ENCODE data around the gene SH2D7. TPM values are rescaled to one million over a fixed set of nuclear protein-coding genes. Genes with fewer than 3 reads are reported as not detected.

The SH2D7 gene
- total and polyA plus RNA-seq, 2 donors (not counting 1 experiment from before 2014, with no cell fraction given): not detected

- Histone ChIP-seq H3K27me3 (replicated peaks in 1 of 4; ENCODE audit: control extremely low read depth in 1 of 4, control insufficient read depth in 3 of 4, insufficient read depth in 4 of 4, low read length in 3 of 4) (no peaks in the 10 kb centered on the region), H3K4me1 (ENCODE audit: control insufficient read depth in 2 of 2, insufficient read depth in 2 of 2, low read length in 2 of 2) (peaks cover 56 to 58% of the 10 kb centered on the region in 2 donors), H3K4me2 (replicated peaks; ENCODE audit: low read depth, low read length, poor library complexity, severe bottlenecking) (peak overlapping the region; percentile 54), H2AFZ (ENCODE audit: insufficient read depth, low read depth, low read length, poor library complexity, severe bottlenecking) (no peak overlapping the region), H3K9me3 (ENCODE audit: control extremely low read depth in 1 of 3, control insufficient read depth in 2 of 3, insufficient read depth in 1 of 3, low read length in 2 of 3) (no peaks in the 10 kb centered on the region), H3K36me3 (replicated peaks in 1 of 2; ENCODE audit: control extremely low read depth in 1 of 2, control insufficient read depth in 1 of 2, extremely low read depth in 1 of 2, insufficient read depth in 2 of 2, low read length in 1 of 2) (no peaks in the 10 kb centered on the region), H3K9ac (ENCODE audit: low read length) (peak overlapping the region; percentile 7), H3K79me2 (ENCODE audit: control insufficient read depth, insufficient read depth, low read length) (peaks cover 74% of the 10 kb centered on the region), H3K4me3 (ENCODE audit: control extremely low read depth in 1 of 5, extremely low read depth in 1 of 5, insufficient read depth in 1 of 5, low read depth in 2 of 5, low read length in 4 of 5) (peak overlapping the region in 1 of 5 experiments; percentile 26), H4K20me1 (ENCODE audit: control insufficient read depth, insufficient read depth, low read length, poor library complexity, severe bottlenecking) (no peaks in the 10 kb centered on the region), H3K27ac (ENCODE audit: low read length in 2 of 2) (peak overlapping the region; percentile 54 to 79)
- Mint-ChIP-seq H3K9me3 (ENCODE audit: insufficient read depth) (no peaks in the 10 kb centered on the region), H3K4me1 (peaks cover 66% of the 10 kb centered on the region), H3K27ac (peak overlapping the region; percentile 86), H3K27me3 (no peaks in the 10 kb centered on the region), H3K4me3 (peak overlapping the region; percentile 42)
- intact Hi-C loops (cut with micrococcal nuclease): loop anchor here (2.0 to 5.0 kb wide), 2 partner anchors 20 to 64 kb away; partner anchors contain the start of gene TBC1D2B
- TF ChIP-seq EZH2 (IDR thresholded peaks at IDR 0.05; ENCODE audit: borderline replicate concordance, insufficient read depth, low read depth, low read length, poor library complexity, severe bottlenecking) (no peak), CTCF (IDR thresholded peaks at IDR 0.05) (no peak)
- whole genome bisulfite sequencing (ENCODE audit: insufficient coverage): 0% methylated on average over 1 of the region's 2 CpGs
- ChIA-PET CTCF (interaction anchor here (0.6 to 5.0 kb wide), 6 partner anchors 12 to 752 kb away, joined by 3 to 19 read pairs (median 4); partner anchors contain the start of gene CIB2), POLR2A (interaction anchor here (0.6 to 1.2 kb wide), 4 partner anchors 12 to 62 kb away, joined by 3 to 12 read pairs (median 6); no protein-coding TSS in a partner anchor)
- DNase-seq (peak; percentile 64), ATAC-seq (ENCODE audit: low read depth) (peak; percentile 77)
Observed at GRCh38 chr15:78056714-78057269, 35.6 kb upstream of the SH2D7 start.

- no CpG with 5 or more reads among the region's 5 CpGs for WGBS (ENCODE audit: insufficient coverage)
- Mint-ChIP-seq H3K4me1 (peaks cover 65% of the 10 kb centered on the region), H3K4me3 (no peak overlapping the region), H3K27me3 (no peaks in the 10 kb centered on the region), H3K27ac (no peak overlapping the region), H3K9me3 (ENCODE audit: insufficient read depth) (no peaks in the 10 kb centered on the region)
- CTCF ChIA-PET: interaction anchor here (0.9 to 5.0 kb wide), 3 partner anchors 7 to 1976 kb away, joined by 4 to 19 read pairs (median 11); no protein-coding TSS in a partner anchor
- Histone ChIP-seq H2AFZ (ENCODE audit: insufficient read depth, low read depth, low read length, poor library complexity, severe bottlenecking) (no peak overlapping the region), H3K27me3 (replicated peaks in 1 of 4; ENCODE audit: control extremely low read depth in 1 of 4, control insufficient read depth in 3 of 4, insufficient read depth in 4 of 4, low read length in 3 of 4) (no peaks in the 10 kb centered on the region), H3K9me3 (ENCODE audit: control extremely low read depth in 1 of 3, control insufficient read depth in 2 of 3, insufficient read depth in 1 of 3, low read length in 2 of 3) (no peaks in the 10 kb centered on the region), H3K4me3 (ENCODE audit: control extremely low read depth in 1 of 5, extremely low read depth in 1 of 5, insufficient read depth in 1 of 5, low read depth in 2 of 5, low read length in 4 of 5) (no peak overlapping the region), H4K20me1 (ENCODE audit: control insufficient read depth, insufficient read depth, low read length, poor library complexity, severe bottlenecking) (no peaks in the 10 kb centered on the region), H3K36me3 (replicated peaks in 1 of 2; ENCODE audit: control extremely low read depth in 1 of 2, control insufficient read depth in 1 of 2, extremely low read depth in 1 of 2, insufficient read depth in 2 of 2, low read length in 1 of 2) (no peaks in the 10 kb centered on the region), H3K4me1 (ENCODE audit: control insufficient read depth in 2 of 2, insufficient read depth in 2 of 2, low read length in 2 of 2) (peaks cover 54 to 55% of the 10 kb centered on the region in 2 donors), H3K4me2 (replicated peaks; ENCODE audit: low read depth, low read length, poor library complexity, severe bottlenecking) (peak overlapping the region; percentile 11), H3K9ac (ENCODE audit: low read length) (no peak overlapping the region), H3K79me2 (ENCODE audit: control insufficient read depth, insufficient read depth, low read length) (peaks cover 76% of the 10 kb centered on the region), H3K27ac (ENCODE audit: low read length in 2 of 2) (peak overlapping the region in 1 of 2 donors; percentile 79)
- TF ChIP-seq CTCF (IDR thresholded peaks at IDR 0.05): no peak
- TF ChIP-seq EZH2 (IDR thresholded peaks at IDR 0.05; ENCODE audit: borderline replicate concordance, insufficient read depth, low read depth, low read length, poor library complexity, severe bottlenecking): no peak
- intact Hi-C loops (cut with micrococcal nuclease): loop anchor here (2.0 to 5.0 kb wide), 2 partner anchors 19 to 66 kb away; partner anchors contain the start of gene TBC1D2B
- POLR2A ChIA-PET: no interaction called here
- ATAC-seq (ENCODE audit: low read depth) (no peak), DNase-seq (no peak)
Observed at GRCh38 chr15:78057803-78058202, 34.6 kb upstream of the SH2D7 start.

Measured in B cell (primary cell).